HG02588 (cell line): ENCODE data around the gene SERPINA6.
"Not testable (repeated sequence)": the region's sequence is repeated elsewhere in the genome, so short reads cannot be mapped to it uniquely, and the experiment has no call there.

ENCODE experiments used
- ATAC-seq: cut with Tn5 transposase; IDR thresholded peaks from one replicate; pipeline ENCODE4 v1.9.1; 2021; ENCODE audit warnings: mild to moderate bottlenecking, moderate library complexity; ENCODE audit not compliant: unreplicated experiment

Gene SERPINA6, protein sequence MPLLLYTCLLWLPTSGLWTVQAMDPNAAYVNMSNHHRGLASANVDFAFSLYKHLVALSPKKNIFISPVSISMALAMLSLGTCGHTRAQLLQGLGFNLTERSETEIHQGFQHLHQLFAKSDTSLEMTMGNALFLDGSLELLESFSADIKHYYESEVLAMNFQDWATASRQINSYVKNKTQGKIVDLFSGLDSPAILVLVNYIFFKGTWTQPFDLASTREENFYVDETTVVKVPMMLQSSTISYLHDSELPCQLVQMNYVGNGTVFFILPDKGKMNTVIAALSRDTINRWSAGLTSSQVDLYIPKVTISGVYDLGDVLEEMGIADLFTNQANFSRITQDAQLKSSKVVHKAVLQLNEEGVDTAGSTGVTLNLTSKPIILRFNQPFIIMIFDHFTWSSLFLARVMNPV

DNA sequence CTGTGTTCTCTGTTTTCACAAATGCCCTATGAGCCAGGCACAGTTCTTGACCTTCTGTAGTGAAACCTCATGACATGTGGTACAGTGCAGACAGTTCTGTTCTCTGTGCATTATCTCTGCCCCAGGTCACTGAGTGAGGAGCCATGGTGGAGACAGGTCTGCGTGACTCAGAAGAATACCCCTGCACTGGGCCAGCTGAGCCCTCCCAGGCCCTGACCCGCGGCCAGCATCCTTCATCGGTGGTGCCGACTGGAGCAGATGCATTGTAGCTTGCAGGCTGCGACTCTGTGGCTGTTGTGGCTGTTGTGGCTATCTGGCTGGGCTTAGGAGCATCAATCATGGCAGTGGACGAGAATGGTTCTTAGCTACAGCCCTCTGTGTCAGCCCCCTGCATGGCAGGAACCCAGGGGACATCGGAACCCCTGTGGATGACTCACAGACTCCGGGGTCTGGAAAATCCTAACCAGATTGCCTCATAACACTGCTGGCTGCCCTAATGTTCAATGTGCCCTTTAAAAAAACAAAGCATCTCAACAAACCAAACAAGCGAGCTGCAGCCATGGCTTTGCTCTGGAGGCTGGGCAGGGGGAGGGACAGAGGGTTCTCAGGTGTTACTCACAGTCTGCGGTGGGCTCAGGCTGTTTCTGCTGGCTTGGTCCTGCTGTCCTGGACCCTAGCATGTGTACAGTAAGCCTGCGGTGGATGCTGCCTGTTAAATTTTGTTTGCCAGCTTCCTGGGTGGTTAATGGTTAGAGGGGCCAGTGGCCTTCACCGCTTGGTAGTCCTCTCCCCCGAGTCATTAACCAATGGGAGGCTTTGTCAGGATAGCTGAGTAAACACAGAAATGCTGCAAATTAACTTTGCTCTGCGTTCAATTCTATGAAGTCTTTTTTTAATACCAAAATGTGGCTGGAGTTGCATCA lies at the start of gene SERPINA6:
Gene SERPINA6 (minus strand): TSS at position 689 of the 923 bp plus-strand sequence. CDS start 8,688 bp downstream, outside the sequence.
- no peak for ATAC-seq

DNA sequence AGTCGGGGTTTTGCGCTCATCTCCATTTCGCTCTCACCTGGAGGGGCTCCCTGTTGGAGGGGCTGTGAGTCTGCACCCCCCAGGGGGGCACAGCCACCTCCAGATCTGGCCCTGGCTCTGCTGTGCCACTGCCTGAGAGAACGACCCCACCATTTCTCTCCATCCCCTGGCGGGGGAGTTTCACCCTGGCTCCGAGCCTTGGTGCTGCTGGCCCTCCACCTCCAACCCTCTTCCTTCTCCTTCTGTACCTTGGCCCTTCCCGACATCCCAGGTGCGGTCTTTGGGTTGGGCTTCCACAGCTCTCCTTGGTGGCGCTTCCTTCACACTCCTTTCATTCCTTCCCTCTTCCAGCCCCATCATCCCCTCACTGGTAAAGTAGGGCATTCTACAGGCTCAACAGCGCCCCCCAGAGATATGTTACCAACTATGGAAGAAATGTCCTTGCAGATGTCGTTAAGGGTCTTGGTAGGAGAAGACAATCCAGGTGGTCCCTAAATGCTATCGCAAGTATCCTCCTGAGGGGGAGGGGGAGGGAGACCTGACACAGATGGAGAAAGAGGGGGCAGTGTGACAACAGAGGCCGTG lies 49.0 kb upstream of the SERPINA6 start:
- ATAC-seq: no peak

DNA sequence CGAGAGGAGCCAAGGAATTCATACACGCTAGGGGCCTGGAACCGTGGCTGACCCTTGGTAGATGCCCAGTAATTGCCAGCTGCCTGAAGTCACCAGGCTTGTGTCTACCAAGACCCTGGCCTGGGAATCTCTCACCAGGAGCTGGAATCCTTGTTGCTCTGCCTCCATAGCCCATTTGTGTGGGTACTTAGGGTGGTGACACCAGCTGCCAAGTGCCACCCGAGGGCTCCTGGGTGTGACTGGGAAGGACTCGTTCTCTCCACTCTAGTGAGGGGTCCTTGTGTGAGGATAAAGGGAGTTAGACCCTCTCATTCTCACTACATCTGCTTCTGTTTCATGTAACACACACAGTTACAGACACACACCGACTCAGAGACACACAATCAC lies 47.4 kb upstream of the SERPINA6 start:
- no peak for ATAC-seq

- ATAC-seq: not testable (repeated sequence)
These were observed 46.8 kb upstream of the SERPINA6 start for GRCh38 chr14:94369766-94370523.

DNA sequence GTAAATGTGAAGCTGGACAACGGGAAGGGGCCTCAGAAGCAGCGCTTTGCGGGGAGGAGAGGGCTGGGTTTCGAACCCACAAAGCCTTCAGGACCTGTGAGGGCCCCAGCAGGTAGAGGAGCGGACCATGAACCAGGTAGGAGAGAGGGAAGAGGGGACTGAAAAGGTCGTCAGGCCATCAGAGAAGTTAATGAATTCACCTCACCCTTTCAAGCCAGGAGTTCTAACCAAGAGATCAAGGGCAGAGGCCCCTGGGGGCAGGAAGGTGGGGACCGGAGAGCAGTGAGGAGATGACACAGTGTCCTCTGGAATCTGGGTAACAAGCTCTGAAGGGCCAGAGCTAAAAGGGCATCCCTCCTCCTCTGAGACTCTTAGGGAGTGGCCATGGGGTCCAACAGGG lies 45.8 kb upstream of the SERPINA6 start:
- ATAC-seq: no peak

GRCh38 chr14:94368243-94368590 lies 45.1 kb upstream of the SERPINA6 start:
- no peak for ATAC-seq

DNA sequence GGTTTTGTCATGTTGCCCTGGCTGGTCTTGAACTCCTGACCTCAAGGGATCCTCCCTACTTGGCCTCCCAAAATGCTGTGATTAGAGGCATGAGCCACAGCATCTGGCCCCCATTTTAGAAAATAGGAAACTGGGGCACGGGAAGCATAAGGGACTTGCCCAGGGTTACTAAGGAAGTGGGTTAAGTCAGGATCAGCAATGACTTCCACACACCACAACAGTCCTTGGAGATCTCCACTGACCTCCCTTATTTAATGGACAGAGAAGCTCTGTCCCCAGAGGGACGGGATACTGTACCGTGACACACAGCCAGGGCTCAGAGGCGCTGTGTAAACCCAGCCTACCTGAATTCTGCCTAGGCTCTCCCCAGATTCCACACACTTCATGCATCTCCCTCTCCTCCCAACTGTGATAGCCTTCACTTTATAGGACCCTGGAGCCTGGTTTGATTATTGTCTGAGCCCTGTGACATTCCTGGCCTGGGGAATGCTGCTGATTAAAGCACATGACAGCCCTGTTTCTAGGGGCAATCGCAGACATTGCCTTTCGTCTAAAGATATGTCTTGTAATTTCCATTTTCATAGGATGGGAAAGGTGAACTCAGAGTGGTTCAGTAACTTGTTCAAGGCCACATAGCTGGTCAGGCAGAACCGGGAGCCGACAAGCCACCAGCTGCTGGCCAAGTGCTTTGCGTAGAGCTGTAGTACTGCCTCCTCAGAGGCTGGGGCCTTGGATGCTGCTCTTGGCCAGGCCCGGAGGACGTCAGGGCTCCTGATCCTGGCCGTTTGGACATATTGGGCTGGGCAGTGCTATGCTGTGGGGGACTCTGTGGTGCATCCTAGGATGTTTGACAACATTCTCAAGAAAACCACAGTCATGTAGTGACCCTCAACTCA lies 44.5 kb upstream of the SERPINA6 start:
- no peak for ATAC-seq

DNA sequence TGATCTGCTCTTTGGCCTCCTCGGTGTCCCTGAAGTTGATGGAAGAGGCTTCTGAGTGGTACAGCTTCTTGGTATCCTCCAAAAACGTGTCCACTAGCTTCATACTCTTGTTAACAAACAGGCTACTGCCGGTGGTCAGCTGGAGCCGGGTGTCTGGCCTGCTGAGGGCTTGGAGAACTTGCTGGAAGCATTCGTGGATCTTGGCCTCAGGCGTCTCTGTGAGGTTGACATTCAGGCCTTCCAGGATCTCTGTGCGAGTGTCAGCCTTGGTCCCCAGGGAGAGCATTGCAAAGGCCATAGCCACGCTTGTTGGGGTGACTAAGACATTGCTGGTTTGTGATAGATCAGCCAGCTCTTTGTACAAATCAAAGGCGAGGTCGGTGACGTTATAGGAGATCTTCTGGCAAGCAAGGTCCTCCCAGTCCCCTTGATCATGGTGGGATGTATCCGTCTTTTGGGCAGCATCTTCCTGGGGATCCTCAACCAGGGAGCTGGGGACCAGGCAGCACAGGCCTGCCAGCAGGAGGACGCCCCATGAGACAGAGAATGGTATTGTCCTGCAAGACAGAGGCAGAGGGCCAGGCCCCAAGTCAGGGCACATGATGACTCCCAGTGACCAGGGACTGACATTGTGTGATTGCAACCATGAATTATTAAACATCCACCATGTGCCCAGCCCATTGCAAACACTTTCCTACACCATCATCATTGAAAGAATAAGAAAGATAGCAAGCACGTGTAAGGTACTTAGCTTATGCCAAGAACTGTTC lies 43.2 kb upstream of the SERPINA6 start, which contains the start of gene SERPINA2:
Gene SERPINA2 (minus strand): TSS at position 553 of the 770 bp plus-strand sequence.
- ATAC-seq: no peak

- no peak for ATAC-seq
These were observed 42.5 kb upstream of the SERPINA6 start for GRCh38 chr14:94365624-94366023.

DNA sequence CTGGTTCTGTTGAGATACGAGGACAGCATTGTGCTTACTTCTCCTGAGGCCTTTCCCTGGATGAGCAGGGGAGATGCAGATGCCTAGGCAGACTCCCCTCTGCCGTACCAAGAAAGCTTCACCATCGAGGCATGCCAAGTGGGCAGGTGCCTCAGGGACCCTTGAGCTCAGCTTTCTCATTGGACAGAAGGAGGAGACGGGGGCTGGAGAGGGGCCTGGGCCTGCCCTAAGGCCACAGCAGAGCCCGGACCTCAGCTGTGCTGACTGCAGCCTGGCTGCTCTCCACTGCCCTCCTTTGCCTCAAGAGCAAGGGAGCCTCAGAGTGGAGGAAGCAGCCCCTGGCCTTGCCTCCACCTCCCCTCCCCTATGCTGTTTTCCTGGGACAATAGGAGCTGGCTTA lies 41.8 kb upstream of the SERPINA6 start:
- no peak for ATAC-seq

DNA sequence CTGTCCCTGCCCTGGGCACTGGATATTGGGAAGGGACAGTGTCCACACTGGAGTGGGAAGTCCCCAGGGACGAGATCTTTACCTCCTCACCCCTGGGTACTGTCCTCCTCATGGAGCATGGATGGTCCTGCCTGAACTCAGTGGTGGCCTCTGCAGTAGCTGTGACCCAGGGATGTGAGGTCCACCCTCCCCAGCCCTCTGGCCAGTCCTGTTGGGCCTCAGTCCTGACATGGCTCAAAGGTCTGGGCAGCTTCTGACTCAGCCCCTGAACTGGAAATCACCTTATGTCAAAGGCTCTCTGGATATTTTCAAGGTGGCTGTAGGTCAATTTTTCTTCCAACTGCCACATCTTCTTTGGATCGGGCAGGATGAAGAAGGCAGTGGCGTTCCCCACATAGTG lies 40.9 kb upstream of the SERPINA6 start:
- no peak for ATAC-seq

GRCh38 chr14:94363151-94363624 lies 40.1 kb upstream of the SERPINA6 start:
- ATAC-seq: no peak

- ATAC-seq: no peak
These were observed 39.5 kb upstream of the SERPINA6 start for GRCh38 chr14:94362614-94363133.

GRCh38 chr14:94361682-94362081 lies 38.5 kb upstream of the SERPINA6 start:
- ATAC-seq: no peak

DNA sequence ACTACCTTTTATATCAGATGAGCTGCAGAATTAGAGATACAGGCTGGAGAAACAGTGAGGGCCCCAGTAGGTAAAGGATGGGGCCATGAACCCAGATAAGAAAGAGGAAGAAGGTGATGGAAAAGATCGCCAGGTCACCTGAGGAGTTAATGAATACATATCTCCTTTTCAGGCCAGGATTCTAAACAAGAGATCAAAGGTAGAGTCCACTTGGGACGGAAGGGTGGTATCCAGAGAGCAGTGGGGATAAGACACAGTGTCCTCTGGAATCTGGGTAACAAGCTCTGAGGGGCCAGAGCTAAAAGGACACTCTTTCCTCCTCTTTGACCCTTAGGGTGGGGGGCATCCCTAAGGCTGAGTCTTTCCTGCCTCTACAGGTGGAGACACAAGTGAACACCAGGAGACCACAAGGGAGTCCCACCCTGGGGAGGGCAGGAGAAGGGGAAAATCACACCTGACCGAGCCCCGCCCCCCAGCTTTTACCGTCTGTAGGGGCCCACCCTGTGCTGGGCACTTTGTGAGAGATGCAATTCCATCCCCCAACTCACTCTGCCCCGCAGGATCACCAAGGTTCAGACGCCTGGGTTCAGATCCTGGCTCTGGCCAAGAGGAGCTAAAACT lies 37.9 kb upstream of the SERPINA6 start:
- ATAC-seq: no peak

GRCh38 chr14:94357166-94357565 lies 34.0 kb upstream of the SERPINA6 start:
- no peak for ATAC-seq

DNA sequence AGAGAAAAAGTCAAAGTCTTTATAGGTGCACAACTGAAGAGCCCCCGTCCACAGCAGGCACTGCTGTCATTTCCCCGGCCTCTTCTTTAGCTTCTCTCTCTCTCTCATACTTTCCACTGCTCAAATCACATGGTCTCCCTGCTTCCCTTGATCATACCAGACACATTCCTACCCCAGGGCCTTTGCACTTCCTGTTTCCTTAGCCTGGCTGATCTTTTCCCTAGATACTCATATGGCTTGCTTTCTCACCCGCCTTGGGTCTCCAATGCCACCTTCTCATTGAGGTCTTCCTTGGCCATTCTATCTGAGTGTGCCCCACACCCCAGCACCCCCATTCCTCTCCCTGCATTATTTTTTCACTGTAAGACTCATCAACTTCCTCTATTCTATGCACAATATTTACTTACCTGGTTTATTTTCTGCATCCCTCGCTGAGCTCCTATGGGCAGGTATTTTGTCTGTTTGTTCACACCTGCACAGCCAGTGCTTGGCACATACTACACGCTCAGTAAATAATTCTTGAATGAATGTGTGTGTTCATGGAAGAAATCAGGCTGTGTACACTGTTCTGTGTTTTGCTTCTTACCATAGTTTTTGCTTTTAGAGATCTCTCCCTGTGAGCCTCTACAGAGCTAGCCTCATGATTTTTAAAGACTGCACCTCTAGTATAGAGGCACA lies 33.4 kb upstream of the SERPINA6 start:
- no peak for ATAC-seq
